H1 (cell line): ENCODE data around the gene ERAP2. TPM values are rescaled to one million over a fixed set of nuclear protein-coding genes. Genes with fewer than 3 reads are reported as not detected.

ENCODE experiments used
- CTCF ChIA-PET: fragments of 300-600 bp; sonication (Branson Sonifier 250); formaldehyde crosslinking; loops from one replicate; lab custom pipeline; 2021; ENCODE audit not compliant: partially characterized antibody; lab: Charles Lee
- POLR2A ChIA-PET: fragments of 300-600 bp; sonication (Branson Sonifier 250); formaldehyde crosslinking; loops from one replicate; lab custom pipeline; 2021; ENCODE audit warnings: inconsistent platforms; ENCODE audit not compliant: partially characterized antibody; lab: Charles Lee
- DNase-seq, 2 experiments: peaks; one replicate each; pipeline versions ENCODE4 v3.0.0 to v3.0.0-alpha.2; 2010 to 2022; ENCODE audit warnings: low spot score in 2 of 2, low read depth in 1 of 2, mixed read lengths in 1 of 2
- FAIRE-seq: peaks from 2 replicates; lab custom pipeline; 2011; peaks lifted over from hg19 to GRCh38; lab: Jason Lieb, UNC
- H2AFZ ChIP-seq: 2 replicates; pipeline ENCODE4 v1.8.1; 2012; ENCODE audit warnings: low read length, inconsistent platforms
- H2AK5ac ChIP-seq: 2 replicates; pipeline ENCODE4 v1.6.1; 2013; ENCODE audit warnings: low read depth, low read length
- H2BK120ac ChIP-seq: replicated peaks from 2 replicates; pipeline ENCODE3; 2013; ENCODE audit warnings: low read depth, low read length, inconsistent platforms
- H2BK12ac ChIP-seq: 2 replicates; pipeline ENCODE4 v1.6.1; 2013; ENCODE audit warnings: low read depth, low read length
- H2BK15ac ChIP-seq: 2 replicates; pipeline ENCODE4 v1.6.1; 2013; ENCODE audit warnings: low read length
- H2BK20ac ChIP-seq: 2 replicates; pipeline ENCODE4 v1.6.1; 2013; ENCODE audit warnings: low read length
- H2BK5ac ChIP-seq: 2 replicates; pipeline ENCODE4 v1.6.1; 2013; ENCODE audit warnings: low read depth, low read length
- H3K14ac ChIP-seq: 2 replicates; pipeline ENCODE4 v1.6.1; 2013; ENCODE audit warnings: inconsistent platforms; ENCODE audit not compliant: insufficient read length
- H3K18ac ChIP-seq: 2 replicates; pipeline ENCODE4 v1.6.1; 2013; ENCODE audit warnings: low read length; ENCODE audit errors: extremely low read depth
- H3K23ac ChIP-seq: 2 replicates; pipeline ENCODE4 v1.6.1; 2013; ENCODE audit warnings: inconsistent platforms; ENCODE audit not compliant: insufficient read length
- H3K23me2 ChIP-seq: 2 replicates; pipeline ENCODE4 v1.6.1; 2013; ENCODE audit warnings: low read depth, low read length
- H3K27ac ChIP-seq: 2 replicates; pipeline ENCODE4 v1.6.1; 2011; ENCODE audit warnings: low read depth, low read length, inconsistent platforms
- H3K27me3 ChIP-seq, 4 experiments: replicated peaks in 1 of 4; 1 replicate in 1 of 4; 2 replicates in 3 of 4; pipeline versions ENCODE4 v1.6.1 to v1.8.1; 2011 to 2013; ENCODE audit warnings: low read length in 3 of 4, mild to moderate bottlenecking in 3 of 4, inconsistent platforms in 2 of 4, mixed read lengths in 2 of 4, moderate library complexity in 1 of 4; ENCODE audit not compliant: control insufficient read depth in 3 of 4, insufficient read depth in 3 of 4; ENCODE audit errors: extremely low read depth in 1 of 4
- H3K36me3 ChIP-seq, 4 experiments: 2 replicates each; pipeline versions ENCODE4 v1.6.1 to v1.8.1; 2011 to 2013; ENCODE audit warnings: mild to moderate bottlenecking in 4 of 4, low read length in 3 of 4, moderate library complexity in 2 of 4, control low read depth in 1 of 4, inconsistent platforms in 1 of 4; ENCODE audit not compliant: insufficient read depth in 4 of 4, control insufficient read depth in 2 of 4
- H3K4ac ChIP-seq: replicated peaks from 2 replicates; pipeline ENCODE3; 2013; ENCODE audit warnings: low read length, low read depth, mixed read lengths, inconsistent platforms; ENCODE audit not compliant: insufficient read length
- H3K4me1 ChIP-seq, 4 experiments: replicated peaks in 1 of 4; 1 replicate in 1 of 4; 2 replicates in 3 of 4; pipeline versions ENCODE4 v1.6.1 to v1.8.1; 2011 to 2013; ENCODE audit warnings: low read length in 3 of 4, inconsistent platforms in 2 of 4, mixed read lengths in 1 of 4; ENCODE audit not compliant: insufficient read depth in 4 of 4, control insufficient read depth in 3 of 4
- H3K4me2 ChIP-seq, 2 experiments: 2 replicates each; pipeline versions ENCODE4 v1.6.1 to v1.8.1; 2011 to 2013; ENCODE audit warnings: low read depth in 2 of 2, low read length in 2 of 2, control low read depth in 1 of 2, inconsistent platforms in 1 of 2, mild to moderate bottlenecking in 1 of 2; ENCODE audit not compliant: insufficient read depth in 1 of 2
- H3K4me3 ChIP-seq, 4 experiments: fragments of 200-600, 300-600 bp in 1 of 4; sonication (generic), shearing (Covaris generic), sonication (Bioruptor Twin) in 1 of 4; 2 replicates each; pipeline versions ENCODE4 v1.5.1 to v1.8.1; 2011 to 2016; ENCODE audit warnings: low read length in 4 of 4, low read depth in 3 of 4, control low read depth in 2 of 4, inconsistent platforms in 2 of 4, mild to moderate bottlenecking in 2 of 4, mixed read lengths in 1 of 4, moderate library complexity in 1 of 4; ENCODE audit not compliant: insufficient read depth in 2 of 4; ENCODE audit errors: extremely low read depth in 1 of 4
- H3K56ac ChIP-seq: replicated peaks from 2 replicates; pipeline ENCODE3; 2013; ENCODE audit warnings: low read depth, mild to moderate bottlenecking, mixed read lengths, low read length, inconsistent platforms; ENCODE audit not compliant: insufficient read length
- H3K79me1 ChIP-seq: 2 replicates; pipeline ENCODE4 v1.6.1; 2013; ENCODE audit warnings: low read depth, low read length, control low read depth
- H3K79me2 ChIP-seq, 2 experiments: 2 replicates each; pipeline versions ENCODE4 v1.6.1 to v1.8.1; 2012 to 2013; ENCODE audit warnings: low read length in 2 of 2, mild to moderate bottlenecking in 2 of 2, inconsistent platforms in 1 of 2; ENCODE audit not compliant: insufficient read depth in 2 of 2, control insufficient read depth in 1 of 2
- H3K9ac ChIP-seq, 4 experiments: replicated peaks in 1 of 4; 1 replicate in 1 of 4; 2 replicates in 3 of 4; pipeline versions ENCODE4 v1.6.1 to v1.8.1; 2011 to 2013; ENCODE audit warnings: low read depth in 3 of 4, low read length in 3 of 4, control low read depth in 2 of 4, mild to moderate bottlenecking in 2 of 4, moderate library complexity in 2 of 4, inconsistent platforms in 1 of 4; ENCODE audit errors: extremely low read depth in 1 of 4
- H3K9me3 ChIP-seq, 2 experiments: 2 replicates each; pipeline versions ENCODE4 v1.6.1 to v1.8.1; 2012 to 2013; ENCODE audit warnings: mild to moderate bottlenecking in 2 of 2, moderate library complexity in 2 of 2, control low read depth in 1 of 2, inconsistent platforms in 1 of 2, low read depth in 1 of 2, low read length in 1 of 2, mixed read lengths in 1 of 2; ENCODE audit not compliant: insufficient read depth in 2 of 2
- H4K20me1 ChIP-seq, 2 experiments: replicated peaks in 1 of 2; 2 replicates each; pipeline versions ENCODE3 to v1.8.1; 2011 to 2013; ENCODE audit warnings: inconsistent platforms in 2 of 2, low read length in 2 of 2, mild to moderate bottlenecking in 1 of 2; ENCODE audit not compliant: insufficient read depth in 2 of 2, control insufficient read depth in 1 of 2
- H4K5ac ChIP-seq: 2 replicates; pipeline ENCODE4 v1.6.1; 2013; ENCODE audit warnings: low read length, low read depth, mixed read lengths, inconsistent platforms; ENCODE audit not compliant: insufficient read length
- H4K8ac ChIP-seq: 2 replicates; pipeline ENCODE4 v1.8.0; 2013; ENCODE audit warnings: mild to moderate bottlenecking, moderate library complexity, low read length, inconsistent platforms; ENCODE audit not compliant: insufficient read depth; ENCODE audit errors: extremely low read depth
- H4K91ac ChIP-seq: replicated peaks from 2 replicates; pipeline ENCODE3; 2013; ENCODE audit warnings: low read length, mixed read lengths, inconsistent platforms; ENCODE audit not compliant: insufficient read length
- BRCA1 ChIP-seq: IDR thresholded peaks from 2 replicates; pipeline ENCODE4 v1.6.1; 2012; ENCODE audit warnings: low read depth, low read length, improper control_type of control experiment
- GABPA ChIP-seq: IDR thresholded peaks from 2 replicates; pipeline ENCODE4 v1.6.1; 2011; ENCODE audit warnings: mild to moderate bottlenecking, low read length, moderate library complexity, borderline replicate concordance; ENCODE audit not compliant: insufficient read depth
- KDM5A ChIP-seq: fragments of 200-600 bp; IDR thresholded peaks from 2 replicates; pipeline ENCODE4 v1.7.1; 2012; ENCODE audit warnings: mild to moderate bottlenecking, low read length, inconsistent platforms, mixed read lengths
- RFX5 ChIP-seq: IDR thresholded peaks from 2 replicates; pipeline ENCODE4 v1.6.1; 2011; ENCODE audit warnings: low read depth, low read length, improper control_type of control experiment, borderline replicate concordance
- SIX5 ChIP-seq: IDR thresholded peaks from 2 replicates; pipeline ENCODE4 v1.6.1; 2011; ENCODE audit warnings: mild to moderate bottlenecking, low read depth, low read length
- SRF ChIP-seq: IDR thresholded peaks from 2 replicates; pipeline ENCODE4 v1.6.1; 2011; ENCODE audit warnings: mild to moderate bottlenecking, low read depth, low read length, moderate library complexity
- SUZ12 ChIP-seq: fragments of 200-600 bp; sonication (generic); IDR thresholded peaks from 2 replicates; pipeline ENCODE4 v1.6.1; 2012; ENCODE audit warnings: mild to moderate bottlenecking, inconsistent platforms, low read length, moderate library complexity, mixed read lengths
- TEAD4 ChIP-seq: IDR thresholded peaks from 2 replicates; pipeline ENCODE4 v1.6.1; 2012; ENCODE audit warnings: low read depth, low read length, inconsistent platforms, mixed read lengths
- ZNF274 ChIP-seq: IDR thresholded peaks from 2 replicates; pipeline ENCODE4 v1.7.0; 2012; ENCODE audit warnings: low read length, borderline replicate concordance; ENCODE audit errors: extremely low read depth
- WGBS, 2 experiments: shearing (Covaris generic) in 1 of 2; methylation state at CpG; one replicate each; pipeline versions ENCODE4 v1.1.6 to v1.1.7; 2013 to 2015; ENCODE audit warnings: low lambda C conversion rate in 2 of 2, mixed read lengths in 2 of 2, inconsistent platforms in 1 of 2, low coverage in 1 of 2, missing lambda C conversion rate in 1 of 2; ENCODE audit not compliant: insufficient replicate concordance in 2 of 2, insufficient coverage in 1 of 2, insufficient read length in 1 of 2; ENCODE audit errors: extremely low coverage in 1 of 2, missing lambda C conversion rate in 1 of 2; 5-methylcytosine and 5-hydroxymethylcytosine counted together
- polyA plus RNA-seq, 7 experiments: library from polyadenylated mRNA; depleted of rRNA in 3 of 7; stranded (reverse) in 5 of 7; unstranded in 2 of 7; fragments of >200 nt in 5 of 7; fragments of 200-250 nt in 2 of 7; gene quantifications; 1 replicate in 5 of 7; 2 replicates in 1 of 7; 4 replicates in 1 of 7; pipeline versions ENCODE4 v1.2.1 to v1.2.3, GENCODE V29; 2011 to 2013; ENCODE audit warnings: missing spikeins in 2 of 7, mixed read lengths in 2 of 7
- total RNA-seq: library from RNA; stranded (reverse); fragmentation: NEBNext Ultra II Directional; extraction: Animal tissue kit (Norgen Biotek cat#: 25700); gene quantifications from 2 replicates; pipeline ENCODE4 v1.2.1, GENCODE V29; 2021
- TF ChIP-seq, protein P1 (sequence below): IDR thresholded peaks from 2 replicates; pipeline ENCODE4 v1.6.1; 2012; ENCODE audit warnings: low read length, inconsistent platforms

The ERAP2 gene
- total and polyA plus RNA-seq, 2 of the 8 experiments (the other 6 are each of a cell fraction or from before 2014, with no cell fraction given), result 0.14 TPM; not detected in 1

DNA sequence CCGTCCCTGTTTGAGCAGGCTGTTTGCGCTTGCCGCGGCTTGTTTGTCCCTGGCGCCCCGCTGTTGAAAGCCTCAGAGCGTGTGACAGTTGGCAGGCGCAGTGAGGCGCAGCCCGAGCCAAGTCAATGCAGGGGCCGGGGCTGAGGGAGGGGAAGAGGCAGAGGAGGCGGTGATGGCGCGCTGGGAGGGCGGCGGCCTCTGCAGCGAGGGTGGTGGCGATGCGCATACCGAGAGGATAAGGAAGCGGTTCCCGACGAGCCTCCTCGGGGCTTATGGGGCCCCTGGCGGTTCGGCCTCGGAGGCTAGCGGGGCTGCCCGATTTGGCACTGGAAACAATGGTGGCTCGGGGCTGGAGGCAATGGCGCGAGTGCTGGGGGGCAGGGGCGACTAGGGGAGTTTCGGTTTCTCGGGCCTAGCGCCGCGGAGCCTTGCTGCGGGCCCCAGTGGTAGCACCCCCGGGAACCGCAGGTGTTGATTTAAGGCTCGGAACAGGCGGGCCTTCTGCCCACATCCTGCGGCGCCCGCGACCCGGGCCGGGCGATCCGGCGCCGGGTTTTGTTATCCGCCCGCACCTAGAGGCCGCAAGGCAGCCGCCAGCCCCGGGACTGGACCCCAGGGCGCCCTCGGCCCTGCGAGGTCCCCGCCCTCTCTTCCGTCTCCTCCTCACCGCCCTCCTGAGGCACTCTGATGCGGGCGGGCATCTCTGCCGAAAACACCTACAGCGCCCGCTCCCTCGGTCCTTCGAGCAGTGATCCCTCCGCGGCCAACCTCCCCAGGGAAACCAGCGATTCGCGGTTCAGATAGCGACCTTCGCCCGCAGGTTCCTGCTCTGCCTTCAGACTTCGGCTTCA, 58.6 kb downstream of the ERAP2 start:
- Histone ChIP-seq H3K4me1 (peaks cover 2 to 8% (median 6%) of the 10 kb centered on the region in 4 experiments; a peak in 3 of 7 replicates), H4K8ac (peak overlapping the region; percentile 96), H3K23ac (no peak overlapping the region), H3K4me2 (peak overlapping the region; percentile 83 to 94), H3K4me3 (peak overlapping the region; percentile 65 to 74 (median 70)), H4K91ac (peak overlapping the region; percentile 61), H3K9me3 (no peaks in the 10 kb centered on the region), H3K23me2 (peaks cover 13% of the 10 kb centered on the region), H3K27me3 (peaks cover 0 to 11% (median 7%) of the 10 kb centered on the region in 4 experiments; a peak in 3 of 7 replicates), H2BK5ac (peak overlapping the region; percentile 94), H2AFZ (peak overlapping the region; percentile 83), H3K36me3 (no peaks in the 10 kb centered on the region), H3K9ac (peak overlapping the region in 3 of 4 experiments; percentile 65 to 75 (median 67); a peak in 5 of 7 replicates), H3K14ac (no peak overlapping the region), H3K18ac (peak overlapping the region; percentile 54; the same call in 1 of the 2 replicates), H3K56ac (peak overlapping the region; percentile 60), H2BK15ac (no peak overlapping the region), H4K5ac (peak overlapping the region; percentile 31), H2AK5ac (no peak overlapping the region), H4K20me1 (no peaks in the 10 kb centered on the region), H2BK12ac (peak overlapping the region; percentile 86), H3K79me2 (no peaks in the 10 kb centered on the region; a peak in 1 of 4 replicates), H3K4ac (no peak overlapping the region), H2BK120ac (no peak overlapping the region), H3K27ac (peak overlapping the region; percentile 39; the same call in 1 of the 2 replicates), H3K79me1 (no peaks in the 10 kb centered on the region), H2BK20ac (no peak overlapping the region)
- FAIRE-seq, result no peak
- ChIA-PET POLR2A (no interaction called here), CTCF (no interaction called here)
- WGBS, 2 experiments, result 1% methylated on average over 50 of the region's 80 CpGs; no CpG with 5 or more reads in 1 of the 2 experiments
- DNase-seq, result peak; percentile 80 to 92
- TF ChIP-seq SRF, result no peak
- TF ChIP-seq, protein P1, sequence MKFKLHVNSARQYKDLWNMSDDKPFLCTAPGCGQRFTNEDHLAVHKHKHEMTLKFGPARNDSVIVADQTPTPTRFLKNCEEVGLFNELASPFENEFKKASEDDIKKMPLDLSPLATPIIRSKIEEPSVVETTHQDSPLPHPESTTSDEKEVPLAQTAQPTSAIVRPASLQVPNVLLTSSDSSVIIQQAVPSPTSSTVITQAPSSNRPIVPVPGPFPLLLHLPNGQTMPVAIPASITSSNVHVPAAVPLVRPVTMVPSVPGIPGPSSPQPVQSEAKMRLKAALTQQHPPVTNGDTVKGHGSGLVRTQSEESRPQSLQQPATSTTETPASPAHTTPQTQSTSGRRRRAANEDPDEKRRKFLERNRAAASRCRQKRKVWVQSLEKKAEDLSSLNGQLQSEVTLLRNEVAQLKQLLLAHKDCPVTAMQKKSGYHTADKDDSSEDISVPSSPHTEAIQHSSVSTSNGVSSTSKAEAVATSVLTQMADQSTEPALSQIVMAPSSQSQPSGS, result no peak
- TF ChIP-seq SIX5, result no peak
- no peak for TF ChIP-seq SUZ12
- TF ChIP-seq TEAD4, result peak; percentile 78
- TF ChIP-seq GABPA, result no peak
- TF ChIP-seq BRCA1, result no peak
- no peak for TF ChIP-seq ZNF274
- TF ChIP-seq KDM5A, result no peak
- TF ChIP-seq RFX5, result no peak
